BJ (cell line): ENCODE data around the gene N4BP2. TPM values are rescaled to one million over a fixed set of nuclear protein-coding genes. Genes with fewer than 3 reads are reported as not detected.
"Not testable (repeated sequence)": the region's sequence is repeated elsewhere in the genome, so short reads cannot be mapped to it uniquely, and the experiment has no call there.

Experiments used
- CTCF ChIA-PET: fragments of 350-600 bp; formaldehyde crosslinking; extraction: SDS; loops from one replicate; lab custom pipeline; 2021; ENCODE audit warnings: antibody characterized with exemption, inconsistent platforms; lab: Yijun Ruan, JAX
- POLR2A ChIA-PET: fragments of 300-600 bp; sonication (Branson Sonifier 250); formaldehyde crosslinking; extraction: SDS; loops from one replicate; lab custom pipeline; 2021; ENCODE audit warnings: antibody characterized with exemption; lab: Charles Lee
- DNase-seq: peaks from one replicate; pipeline ENCODE4 v3.0.0-alpha.2; 2011; ENCODE audit warnings: low read depth
- H3K27me3 ChIP-seq: 2 replicates; pipeline ENCODE4 v1.6.0; 2011; ENCODE audit warnings: low read length; ENCODE audit not compliant: control insufficient read depth, insufficient read depth
- H3K36me3 ChIP-seq: 2 replicates; pipeline ENCODE4 v1.5.1; 2011; ENCODE audit warnings: low read length; ENCODE audit not compliant: control insufficient read depth, insufficient read depth
- H3K4me3 ChIP-seq: 2 replicates; pipeline ENCODE4 v1.5.1; 2011; ENCODE audit warnings: low read depth, mild to moderate bottlenecking, control low read depth, low read length
- CTCF ChIP-seq: IDR thresholded peaks from 2 replicates; pipeline ENCODE4 v1.5.1; 2011; ENCODE audit warnings: low read depth, mild to moderate bottlenecking, control low read depth, inconsistent platforms, low read length, moderate library complexity; ENCODE audit not compliant: insufficient read depth
- polyA plus RNA-seq: library from polyadenylated mRNA; depleted of rRNA; stranded (reverse); fragments of >200 nt; gene quantifications from 2 replicates; pipeline ENCODE4 v1.2.3, GENCODE V29; 2011

Gene N4BP2
- polyA plus RNA-seq, 1 experiment: 1.5 TPM

GRCh38 chr4:40124690-40125089 is 68.0 kb downstream of the N4BP2 start:
- no peaks in the 10 kb centered on the region for H3K36me3 ChIP-seq
- POLR2A ChIA-PET: no interaction called here
- CTCF ChIA-PET: interaction anchor here (0.5 kb wide), 1 partner anchor 775 kb away, joined by 3 read pairs; no protein-coding TSS in a partner anchor
- H3K27me3 ChIP-seq: no peaks in the 10 kb centered on the region
- no peak for DNase-seq
- H3K4me3 ChIP-seq: no peak overlapping the region
- TF ChIP-seq CTCF: no peak

- ChIA-PET POLR2A (interaction anchor here (0.6 kb wide), 1 partner anchor 24 kb away, joined by 3 read pairs; no protein-coding TSS in a partner anchor), CTCF (interaction anchor here (0.6 to 0.7 kb wide), 2 partner anchors 101 to 152 kb away, joined by 3 read pairs; no protein-coding TSS in a partner anchor)
- Histone ChIP-seq H3K36me3 (no peaks in the 10 kb centered on the region), H3K4me3 (no peak overlapping the region), H3K27me3 (no peaks in the 10 kb centered on the region)
- TF ChIP-seq CTCF: no peak
- DNase-seq: no peak
Measured at GRCh38 chr4:40130401-40131036, 73.9 kb downstream of the N4BP2 start.

GRCh38 chr4:40132816-40133215 is 76.2 kb downstream of the N4BP2 start:
- H3K36me3 ChIP-seq: no peaks in the 10 kb centered on the region
- no peak overlapping the region for H3K4me3 ChIP-seq
- POLR2A ChIA-PET: no interaction called here
- no peaks in the 10 kb centered on the region for H3K27me3 ChIP-seq
- no peak for TF ChIP-seq CTCF
- DNase-seq: no peak
- CTCF ChIA-PET: interaction anchor here (0.5 kb wide), 1 partner anchor 51 kb away, joined by 3 read pairs; no protein-coding TSS in a partner anchor

DNA sequence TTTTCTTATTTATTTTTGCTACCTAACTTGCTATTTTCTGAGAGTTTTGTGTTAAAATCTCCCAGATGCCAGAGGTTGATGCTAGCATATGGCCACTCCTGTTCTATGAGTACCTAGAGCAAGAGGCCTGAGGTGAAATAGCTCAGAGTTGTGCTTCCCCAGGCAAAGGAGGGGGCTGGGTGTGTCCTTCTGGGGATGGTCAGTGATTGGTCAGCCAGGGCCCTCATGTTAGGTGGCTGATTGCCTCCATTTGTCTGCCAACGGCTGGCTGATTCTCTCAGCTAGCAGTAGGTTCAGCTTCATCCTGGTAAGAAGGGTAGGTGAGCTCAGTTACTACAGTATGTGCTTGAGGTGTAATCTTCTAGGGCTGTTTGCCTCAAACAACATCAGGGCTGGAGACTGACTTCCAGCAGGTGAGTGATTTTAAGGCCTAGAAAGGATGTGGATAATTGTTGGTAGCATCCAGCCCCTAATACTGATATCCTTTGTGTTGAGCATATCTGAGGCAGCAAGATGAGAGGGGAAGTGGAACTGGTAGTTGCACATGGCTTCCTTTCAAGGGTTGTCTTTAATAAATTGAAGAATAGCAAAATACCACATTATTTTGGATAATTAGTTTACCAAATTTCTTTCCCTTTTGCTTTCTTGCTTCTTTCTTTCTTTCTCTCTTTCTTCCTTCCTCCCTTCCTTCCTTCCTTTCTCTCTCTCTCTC is 77.7 kb downstream of the N4BP2 start:
- no peak overlapping the region for H3K4me3 ChIP-seq
- TF ChIP-seq CTCF: no peak
- H3K36me3 ChIP-seq: no peaks in the 10 kb centered on the region
- DNase-seq: no peak
- no peaks in the 10 kb centered on the region for H3K27me3 ChIP-seq
- ChIA-PET POLR2A (no interaction called here), CTCF (interaction anchor here (0.6 kb wide), 1 partner anchor 11 kb away, joined by 3 read pairs; no protein-coding TSS in a partner anchor)

- CTCF ChIA-PET, H3K27me3 ChIP-seq, H3K4me3 ChIP-seq, POLR2A ChIA-PET, H3K36me3 ChIP-seq, DNase-seq: not testable (repeated sequence)
Measured at GRCh38 chr4:40136202-40136601, 79.6 kb downstream of the N4BP2 start.
